Measurements from ENCODE around the gene TGFBI.

TGFBI gene

DNA sequence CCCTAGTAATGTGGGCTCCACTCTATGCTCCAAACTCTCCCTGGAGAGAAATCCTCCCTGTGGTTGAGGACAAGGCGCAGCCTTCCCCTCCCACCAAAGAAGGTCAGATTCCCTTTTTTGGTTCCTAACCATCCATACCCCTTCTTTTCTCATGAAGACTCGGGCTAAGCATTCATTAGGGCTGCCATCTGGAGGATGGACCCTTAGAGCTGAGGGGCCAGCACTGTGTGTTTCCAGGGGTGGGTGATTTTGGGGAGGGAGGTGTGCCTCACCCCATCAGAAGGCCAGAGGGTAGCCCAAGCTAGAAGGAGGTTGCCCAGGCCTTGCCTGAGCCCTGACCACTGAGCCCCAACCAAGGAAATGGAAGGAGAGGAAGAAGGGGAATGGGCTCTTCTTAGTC, 36.8 kb downstream of the TGFBI start:
- no peak for DNase-seq (ENCODE audit: low spot score)

GRCh38 chr5:136066661-136067271, 38.0 kb downstream of the TGFBI start:
- DNase-seq (ENCODE audit: low spot score): peak; percentile 49

DNA sequence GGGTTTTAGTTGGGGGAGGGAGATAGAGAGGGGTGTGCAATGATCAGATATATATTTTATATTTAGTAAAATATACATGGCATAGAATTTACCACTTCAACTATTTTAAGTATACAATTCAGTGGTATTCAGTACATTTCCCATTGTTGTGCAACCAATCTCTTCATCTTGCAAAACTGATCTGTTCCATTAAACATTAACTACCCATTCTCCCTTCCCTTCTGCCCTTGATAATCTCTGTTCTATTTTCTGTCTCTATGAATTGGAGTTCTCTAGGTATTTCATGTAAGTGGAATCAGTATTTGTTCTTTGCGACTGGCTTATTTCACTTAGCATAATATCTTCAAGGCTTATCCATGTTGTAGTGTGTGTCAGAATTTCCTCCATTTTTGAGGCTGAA, 38.6 kb downstream of the TGFBI start:
- DNase-seq (ENCODE audit: low spot score): no peak

GRCh38 chr5:136070486-136071285, 41.9 kb downstream of the TGFBI start:
- no peak for DNase-seq (ENCODE audit: low spot score)

- DNase-seq (ENCODE audit: low spot score): no peak
Observed at GRCh38 chr5:136073714-136074529, 45.1 kb downstream of the TGFBI start.

GRCh38 chr5:136075466-136075891, 46.7 kb downstream of the TGFBI start:
- peak; percentile 39 for DNase-seq (ENCODE audit: low spot score)

DNA sequence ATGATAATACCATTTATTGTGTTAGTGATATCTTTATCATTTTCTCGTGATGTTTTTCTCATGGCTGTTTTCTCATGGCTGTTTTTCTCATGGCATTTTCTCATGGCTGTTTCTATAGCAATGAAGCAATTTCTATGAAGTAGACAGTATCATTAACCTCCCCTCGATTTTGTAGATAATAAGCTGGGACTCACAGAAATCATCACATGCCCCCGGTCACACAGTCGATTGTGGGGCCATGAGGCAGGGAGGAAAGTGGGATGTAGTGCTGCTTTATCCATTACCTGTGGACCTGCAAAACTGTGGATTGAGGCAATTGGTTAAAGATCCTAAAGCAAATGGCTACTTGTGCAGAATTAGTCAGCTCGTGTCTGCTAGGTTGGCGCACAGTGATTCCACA, 47.3 kb downstream of the TGFBI start:
- DNase-seq (ENCODE audit: low spot score): no peak

GRCh38 chr5:136076881-136077445, 48.2 kb downstream of the TGFBI start:
- DNase-seq (ENCODE audit: low spot score): peak; percentile 17

GRCh38 chr5:136079195-136079985, 50.6 kb downstream of the TGFBI start:
- DNase-seq (ENCODE audit: low spot score): peak; percentile 57

GRCh38 chr5:136080113-136080482, 51.3 kb downstream of the TGFBI start:
- no peak for DNase-seq (ENCODE audit: low spot score)

GRCh38 chr5:136080483-136081216, 51.9 kb downstream of the TGFBI start:
- peak; percentile 88 for DNase-seq (ENCODE audit: low spot score)

DNA sequence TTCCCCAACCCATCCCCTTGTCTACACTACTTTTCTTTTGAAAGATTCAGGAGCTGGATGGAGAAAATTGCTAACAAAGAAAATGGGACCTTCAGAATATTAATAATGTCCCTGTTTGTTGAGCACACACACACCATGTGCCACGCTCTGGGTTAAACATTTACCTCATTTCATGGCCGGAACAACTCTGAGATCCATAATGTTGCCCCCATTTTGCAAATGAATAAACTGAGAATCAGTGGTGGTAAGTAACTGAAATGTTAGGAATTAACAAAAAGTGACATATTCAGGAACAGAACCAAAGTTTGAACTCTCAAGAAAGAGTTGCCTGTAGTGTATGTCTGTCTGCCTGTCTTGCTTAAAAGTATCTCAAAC, 52.4 kb downstream of the TGFBI start:
- no peak for DNase-seq (ENCODE audit: low spot score)

GRCh38 chr5:136082390-136083193, 53.8 kb downstream of the TGFBI start:
- DNase-seq (ENCODE audit: low spot score): peak; percentile 84

GRCh38 chr5:136084698-136085097, 55.9 kb downstream of the TGFBI start:
- DNase-seq (ENCODE audit: low spot score): no peak

DNA sequence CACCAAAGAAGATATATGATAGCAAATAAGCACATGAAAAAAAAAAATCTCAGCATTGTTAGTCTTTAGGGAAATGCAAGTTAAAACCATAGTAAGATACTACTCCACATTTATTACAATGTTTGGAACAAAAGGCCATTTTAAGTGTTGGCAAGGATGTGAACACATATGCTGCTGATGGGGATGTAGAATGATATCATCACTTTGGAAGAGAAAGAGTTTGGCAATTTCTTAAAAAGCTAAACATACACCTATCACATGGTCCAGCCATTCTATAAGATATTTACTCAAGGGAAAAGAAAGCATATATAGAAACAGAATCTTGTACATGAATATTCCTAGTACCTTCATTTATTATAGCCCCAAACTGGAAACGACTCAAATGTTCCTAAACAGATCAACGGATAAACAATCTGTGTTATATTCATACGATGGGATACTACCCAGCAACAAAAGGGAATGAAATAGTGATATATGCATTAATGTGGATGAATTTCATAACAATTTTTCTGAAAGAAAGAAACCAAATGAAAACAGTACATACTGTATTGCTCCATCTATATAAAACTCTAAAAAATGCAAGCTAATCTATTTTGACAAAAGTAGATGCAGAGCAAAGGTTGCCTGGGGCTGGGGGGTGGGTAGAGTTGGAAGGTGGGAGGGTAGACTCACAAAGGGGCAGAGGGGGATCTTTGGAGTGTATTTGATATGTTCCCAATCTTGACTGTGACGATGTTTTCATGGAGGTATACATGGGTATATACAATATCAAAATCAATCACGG, 58.2 kb downstream of the TGFBI start:
- no peak for DNase-seq (ENCODE audit: low spot score)

- peak; percentile 29 for DNase-seq (ENCODE audit: low spot score)
Observed at GRCh38 chr5:136087961-136088871, 59.4 kb downstream of the TGFBI start.

DNA sequence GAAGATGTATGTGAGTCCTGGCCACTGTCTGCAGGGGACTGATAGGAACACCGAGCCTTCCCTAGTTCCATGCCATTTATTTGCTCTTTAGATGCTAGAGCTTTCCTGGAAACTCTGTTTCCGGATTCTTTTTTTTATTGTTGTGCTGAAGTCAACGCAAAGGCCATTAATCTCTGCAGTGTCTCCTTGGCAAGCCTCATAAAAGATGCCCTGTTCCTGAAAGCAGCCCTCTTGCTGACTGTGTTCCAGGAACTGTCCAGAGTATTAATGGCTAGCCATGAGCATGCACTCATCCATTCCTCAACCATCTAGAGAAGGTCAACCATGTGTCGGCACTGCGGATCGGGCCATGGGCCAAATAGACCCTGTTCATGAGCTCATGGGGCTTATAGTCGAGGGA, 61.0 kb downstream of the TGFBI start:
- peak; percentile 22 for DNase-seq (ENCODE audit: low spot score)

GRCh38 chr5:136090319-136090718, 61.5 kb downstream of the TGFBI start:
- DNase-seq (ENCODE audit: low spot score): peak; percentile 19
